Naive B cell (primary cell): ENCODE measurements around the gene GOLGA1. TPM values are rescaled to one million over a fixed set of nuclear protein-coding genes. Genes with fewer than 3 reads are reported as not detected.
A peak's percentile ranks its signal among the peaks of the same experiment; 100 is the strongest.
"Not testable (repeated sequence)": the region's sequence is repeated elsewhere in the genome, so short reads cannot be mapped to it uniquely, and the experiment has no call there.

Source experiments
- ATAC-seq, 2 donors: fragments of 150-1000 bp; cut with Tn5 transposase; 2 replicates each; pipeline ENCODE4 v1.10.0; 2021; ENCODE audit warnings: low read depth in 2 of 2, mild to moderate bottlenecking in 2 of 2, moderate library complexity in 2 of 2
- DNase-seq: peaks from one replicate; pipeline ENCODE4 v3.0.0; 2022
- H3K27ac Mint-ChIP-seq, 6 donors: one replicate each; pipeline ENCODE4 v1.8.0; 2020 to 2022; ENCODE audit warnings: mild to moderate bottlenecking in 6 of 6, mixed read lengths in 6 of 6, moderate library complexity in 5 of 6, inconsistent platforms in 2 of 6
- H3K27me3 Mint-ChIP-seq, 3 donors: one replicate each; pipeline ENCODE4 v1.8.0; 2021 to 2022; ENCODE audit warnings: mixed read lengths in 3 of 3, mild to moderate bottlenecking in 1 of 3
- H3K36me3 Mint-ChIP-seq, 2 donors: one replicate each; pipeline ENCODE4 v1.8.0; 2020 to 2022; ENCODE audit warnings: mixed read lengths in 2 of 2, inconsistent platforms in 1 of 2, mild to moderate bottlenecking in 1 of 2
- H3K4me1 Mint-ChIP-seq, 3 donors: one replicate each; pipeline ENCODE4 v1.8.0; 2020 to 2022; ENCODE audit warnings: mixed read lengths in 3 of 3, inconsistent platforms in 1 of 3, mild to moderate bottlenecking in 1 of 3, moderate library complexity in 1 of 3
- H3K4me3 Mint-ChIP-seq, 8 donors: one replicate each; pipeline ENCODE4 v1.8.0; 2020 to 2022; ENCODE audit warnings: mild to moderate bottlenecking in 8 of 8, mixed read lengths in 8 of 8, moderate library complexity in 8 of 8, inconsistent platforms in 2 of 8
- H3K9me3 Mint-ChIP-seq, 7 donors: one replicate each; pipeline ENCODE4 v1.8.0; 2020 to 2022; ENCODE audit warnings: mixed read lengths in 7 of 7, mild to moderate bottlenecking in 5 of 7, inconsistent platforms in 2 of 7, moderate library complexity in 1 of 7
- polyA plus RNA-seq, 6 donors: library from polyadenylated mRNA; unstranded; fragments of 300-500 nt; fragmentation: Illumina TruSeq; gene quantifications; one replicate each; pipeline ENCODE4 v1.2.3, GENCODE V29; 2021; ENCODE audit warnings: low read depth in 6 of 6

The GOLGA1 gene
- polyA plus RNA-seq, 6 donors from 2014 or later: 4.0 to 9.5 (median 6.1) TPM

DNA sequence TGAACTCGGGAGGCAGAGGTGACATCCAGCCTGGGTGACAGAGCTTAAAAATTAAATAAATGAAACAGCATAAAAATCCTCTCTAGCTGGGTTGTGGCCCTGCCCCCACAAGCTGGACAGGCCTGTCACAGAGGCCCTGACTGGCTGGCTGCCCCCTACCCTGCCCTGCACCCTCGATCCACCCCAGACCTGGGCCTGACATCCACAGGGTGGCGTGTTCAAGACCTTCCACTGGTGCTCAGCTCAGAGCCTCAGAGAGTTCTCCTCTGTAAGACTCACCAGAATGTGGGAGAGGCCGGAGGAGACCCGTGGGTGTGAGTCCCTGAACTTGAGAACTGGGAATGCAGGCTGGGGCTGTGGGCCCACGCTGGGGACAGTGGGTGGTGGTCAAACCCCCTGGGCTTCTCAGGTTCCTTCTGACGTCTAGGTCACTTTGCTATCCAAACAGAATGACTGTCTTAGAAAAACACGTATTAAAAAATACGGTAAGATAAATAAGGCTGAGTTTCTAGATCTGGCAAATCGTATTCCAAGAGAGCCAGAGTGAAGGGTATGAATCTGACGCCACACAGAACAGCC is 97.3 kb downstream of the GOLGA1 start:
- Mint-ChIP-seq H3K4me3 (no peak overlapping the region), H3K36me3 (no peaks in the 10 kb centered on the region), H3K27ac (no peak overlapping the region), H3K27me3 (peaks cover 0 to 10% (median 0%) of the 10 kb centered on the region in 3 donors), H3K4me1 (peaks cover 0 to 4% (median 3%) of the 10 kb centered on the region in 3 donors), H3K9me3 (no peaks in the 10 kb centered on the region)
- DNase-seq (no peak), ATAC-seq (no peak)

DNA sequence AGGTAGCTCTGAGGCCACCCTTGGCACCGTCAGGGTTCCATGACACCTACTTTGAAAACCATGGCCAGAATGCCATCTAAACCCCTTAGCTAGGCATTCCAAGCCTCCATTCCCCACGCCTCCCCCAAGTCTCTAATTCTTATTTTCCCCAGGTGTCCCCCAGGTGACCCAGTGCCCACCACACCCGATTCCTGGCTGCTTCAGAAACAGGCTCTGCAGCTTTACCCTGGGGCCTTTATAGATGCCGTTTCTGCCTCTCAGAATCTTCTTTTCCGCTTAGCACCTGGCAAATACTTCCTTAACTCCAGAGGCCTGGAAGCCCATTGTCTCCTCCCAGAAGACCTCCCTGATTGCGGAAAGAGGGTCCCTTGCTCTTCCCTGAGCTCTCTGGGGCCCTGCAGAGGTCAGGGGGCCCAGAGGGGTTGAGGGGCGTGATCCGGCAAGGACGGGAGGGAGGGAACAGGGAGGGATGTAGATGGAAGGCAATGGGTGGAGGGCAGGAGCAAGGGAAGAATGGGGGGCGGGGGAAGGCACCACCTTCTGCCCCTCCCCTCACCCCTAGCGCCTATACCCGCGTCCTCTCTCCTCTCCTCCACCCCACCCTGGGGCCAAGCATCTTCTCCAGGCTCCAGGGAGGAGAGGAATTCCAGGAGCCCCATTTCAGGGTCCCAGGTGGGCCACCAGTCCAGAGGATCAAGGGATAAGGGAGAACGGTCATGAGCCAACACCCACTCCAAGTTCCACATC is 99.6 kb downstream of the GOLGA1 start:
- no peaks in the 10 kb centered on the region for H3K9me3 Mint-ChIP-seq
- peaks cover 8 to 13% (median 12%) of the 10 kb centered on the region in 3 donors for H3K27me3 Mint-ChIP-seq
- H3K4me3 Mint-ChIP-seq: peak overlapping the region in 1 of 8 donors; percentile 5
- H3K4me1 Mint-ChIP-seq: peaks cover 0 to 4% (median 3%) of the 10 kb centered on the region in 3 donors
- DNase-seq (no peak), ATAC-seq (no peak)
- no peaks in the 10 kb centered on the region for H3K36me3 Mint-ChIP-seq
- peak overlapping the region in 1 of 6 donors; percentile 32 for H3K27ac Mint-ChIP-seq

DNA sequence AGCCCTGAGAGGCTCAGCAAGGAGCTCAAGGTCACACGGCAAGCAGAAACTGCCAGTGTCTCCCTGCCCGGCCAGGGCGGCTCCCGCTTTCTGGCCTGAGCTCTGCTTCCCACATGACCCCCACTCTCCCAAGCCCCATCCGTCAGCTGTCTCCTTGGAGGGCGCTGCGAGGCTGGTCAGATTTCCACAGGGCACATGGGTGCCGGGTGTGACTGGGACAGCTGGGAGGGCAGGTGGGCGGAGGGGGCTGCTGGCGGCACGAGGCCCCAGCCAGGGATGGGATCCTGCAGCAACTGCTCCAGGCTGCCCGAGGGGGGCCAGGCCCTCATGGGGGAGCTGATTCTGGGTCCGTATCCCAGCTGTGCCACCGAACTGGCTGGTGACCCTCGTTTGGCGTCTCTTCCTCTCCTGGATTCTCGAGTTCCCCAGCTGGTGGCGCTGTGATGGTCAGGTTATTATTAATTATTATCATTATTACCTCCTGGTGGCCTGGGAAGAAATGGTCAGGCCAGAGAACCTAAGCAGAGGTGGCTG is 100.5 kb downstream of the GOLGA1 start:
- DNase-seq (no peak), ATAC-seq (no peak)
- Mint-ChIP-seq H3K27me3 (peaks cover 12 to 18% (median 14%) of the 10 kb centered on the region in 3 donors), H3K36me3 (no peaks in the 10 kb centered on the region), H3K27ac (peak overlapping the region in 1 of 6 donors; percentile 75), H3K4me1 (peaks cover 0 to 4% (median 3%) of the 10 kb centered on the region in 3 donors), H3K4me3 (no peak overlapping the region), H3K9me3 (no peaks in the 10 kb centered on the region)

DNA sequence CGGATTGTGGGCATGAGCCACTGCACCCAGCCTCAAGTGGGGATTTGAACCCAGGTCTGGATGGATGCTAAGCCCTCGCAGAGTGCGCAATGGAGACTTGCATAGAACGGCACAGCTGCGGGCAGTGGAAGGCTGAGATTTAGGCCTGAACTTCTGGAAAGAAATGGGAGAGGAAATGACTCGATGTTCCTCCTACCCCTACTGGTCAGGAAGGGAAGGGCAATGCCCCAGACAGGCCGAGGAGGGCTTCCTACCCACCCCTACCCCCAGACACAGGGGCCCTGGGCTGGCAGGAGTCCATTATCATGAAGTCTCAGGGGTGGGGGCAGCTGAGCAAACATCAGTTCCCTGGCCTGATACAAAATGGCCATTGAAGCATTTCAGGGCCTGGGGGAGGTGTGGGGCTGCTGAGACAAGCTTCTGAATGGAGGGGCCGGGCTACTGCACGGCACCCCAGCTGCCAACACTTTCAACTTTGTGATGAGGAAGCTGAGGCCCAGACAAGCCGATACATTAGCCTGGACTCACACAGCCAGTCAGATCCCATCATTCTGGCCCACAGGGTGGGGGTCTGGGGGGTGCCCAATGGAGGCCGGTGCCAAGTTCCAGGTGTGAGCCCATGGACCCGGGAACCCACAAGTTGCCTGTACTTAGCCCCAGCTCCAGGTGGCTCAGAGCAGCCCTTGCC is 101.1 kb downstream of the GOLGA1 start:
- Mint-ChIP-seq H3K36me3 (no peaks in the 10 kb centered on the region), H3K4me1 (peaks cover 0 to 4% (median 3%) of the 10 kb centered on the region in 3 donors), H3K9me3 (no peaks in the 10 kb centered on the region), H3K27ac (peak overlapping the region in 1 of 6 donors; percentile 51), H3K27me3 (peaks cover 12 to 19% (median 15%) of the 10 kb centered on the region in 3 donors), H3K4me3 (peak overlapping the region in 1 of 8 donors; percentile 53)
- no peak for DNase-seq
- ATAC-seq: no peak

DNA sequence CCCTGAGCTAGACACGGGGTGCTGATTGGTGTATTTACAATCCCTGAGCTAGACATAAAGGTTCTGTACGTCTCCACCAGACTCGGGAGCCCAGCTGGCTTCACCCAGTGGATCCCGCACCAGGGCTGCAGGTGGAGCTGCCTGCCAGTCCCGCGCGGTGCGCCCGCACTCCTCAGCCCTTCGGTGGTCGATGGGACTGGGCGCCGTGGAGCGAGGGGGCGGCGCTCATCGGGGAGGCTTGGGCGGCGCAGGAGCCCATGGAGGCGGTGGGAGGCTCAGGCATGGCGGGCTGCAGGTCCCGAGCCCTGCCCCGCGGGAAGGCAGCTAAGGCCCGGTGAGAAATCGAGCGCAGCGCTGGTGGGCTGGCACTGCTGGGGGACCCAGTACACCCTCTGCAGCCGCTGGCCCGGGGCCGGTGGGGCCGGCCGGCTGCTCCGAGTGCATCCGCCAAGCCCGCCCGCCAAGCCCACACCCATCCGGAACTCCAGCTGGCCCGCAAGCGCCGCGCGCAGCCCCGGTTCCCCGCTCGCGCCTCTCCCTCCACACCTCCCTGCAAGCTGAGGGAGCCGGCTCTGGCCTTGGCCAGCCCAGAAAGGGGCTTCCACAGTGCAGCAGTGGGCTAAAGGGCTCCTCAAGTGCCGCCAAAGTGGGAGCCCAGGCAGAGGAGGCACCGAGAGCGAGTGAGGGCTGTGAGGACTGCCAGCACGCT is 102.2 kb downstream of the GOLGA1 start:
- peaks cover 15 to 19% (median 18%) of the 10 kb centered on the region in 3 donors for H3K27me3 Mint-ChIP-seq
- H3K4me1 Mint-ChIP-seq, ATAC-seq, H3K27ac Mint-ChIP-seq, H3K9me3 Mint-ChIP-seq, DNase-seq, H3K36me3 Mint-ChIP-seq: not testable (repeated sequence)
- peak overlapping the region in 1 of 8 donors; percentile 43 for H3K4me3 Mint-ChIP-seq

DNA sequence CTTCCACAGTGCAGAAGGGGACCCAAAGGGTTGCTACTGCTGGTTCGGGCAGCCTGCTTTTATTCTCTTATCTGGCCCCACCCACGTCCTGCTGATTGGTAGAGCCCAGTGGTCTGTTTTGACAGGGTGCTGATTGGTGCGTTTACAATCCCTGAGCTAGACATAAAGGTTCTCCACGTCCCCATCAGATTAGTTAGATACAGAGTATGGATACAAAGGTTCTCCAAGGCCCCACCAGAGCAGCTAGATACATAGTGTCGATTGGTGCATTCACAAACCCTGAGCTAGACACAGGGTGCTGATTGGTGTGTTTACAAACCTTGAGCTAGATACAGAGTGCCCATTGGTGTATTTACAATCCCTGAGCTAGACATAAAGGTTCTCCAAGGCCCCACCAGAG is 102.8 kb downstream of the GOLGA1 start:
- peak overlapping the region in 1 of 8 donors; percentile 43 for H3K4me3 Mint-ChIP-seq
- H3K27me3 Mint-ChIP-seq: peaks cover 15 to 19% (median 18%) of the 10 kb centered on the region in 3 donors
- not testable (repeated sequence) for H3K4me1 Mint-ChIP-seq, H3K9me3 Mint-ChIP-seq, H3K36me3 Mint-ChIP-seq, DNase-seq, H3K27ac Mint-ChIP-seq, ATAC-seq

DNA sequence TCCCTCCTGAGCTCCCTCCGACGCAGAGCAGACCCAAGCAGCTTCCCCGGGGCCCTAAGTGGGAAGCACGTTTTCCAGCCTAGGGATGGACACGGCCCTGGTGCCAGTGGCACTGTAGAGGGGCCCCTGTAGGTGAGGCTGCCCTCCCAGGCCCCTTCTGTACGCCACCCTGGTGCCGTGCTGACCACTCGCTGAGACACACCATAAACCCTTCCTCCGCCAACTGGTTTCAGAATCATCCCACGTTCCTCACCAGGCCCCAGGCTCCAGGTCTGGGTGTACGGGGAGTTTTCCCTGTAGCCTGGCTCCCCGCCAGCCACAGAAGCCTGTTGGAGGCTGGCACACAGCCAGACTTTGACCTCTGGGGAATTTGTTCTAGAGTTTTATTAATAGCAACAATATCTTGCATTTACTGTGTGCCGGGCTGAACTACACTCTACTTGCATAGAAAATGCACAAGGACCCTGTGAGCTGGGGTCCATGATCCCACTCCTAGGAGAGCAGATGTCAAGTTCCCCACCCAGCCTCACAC is 105.8 kb downstream of the GOLGA1 start:
- Mint-ChIP-seq H3K27me3 (peaks cover 18 to 20% (median 19%) of the 10 kb centered on the region in 3 donors), H3K9me3 (no peaks in the 10 kb centered on the region), H3K36me3 (no peaks in the 10 kb centered on the region), H3K4me1 (peaks cover 0 to 3% (median 0%) of the 10 kb centered on the region in 3 donors), H3K4me3 (no peak overlapping the region), H3K27ac (peak overlapping the region in 1 of 6 donors; percentile 21)
- ATAC-seq (no peak), DNase-seq (no peak)

DNA sequence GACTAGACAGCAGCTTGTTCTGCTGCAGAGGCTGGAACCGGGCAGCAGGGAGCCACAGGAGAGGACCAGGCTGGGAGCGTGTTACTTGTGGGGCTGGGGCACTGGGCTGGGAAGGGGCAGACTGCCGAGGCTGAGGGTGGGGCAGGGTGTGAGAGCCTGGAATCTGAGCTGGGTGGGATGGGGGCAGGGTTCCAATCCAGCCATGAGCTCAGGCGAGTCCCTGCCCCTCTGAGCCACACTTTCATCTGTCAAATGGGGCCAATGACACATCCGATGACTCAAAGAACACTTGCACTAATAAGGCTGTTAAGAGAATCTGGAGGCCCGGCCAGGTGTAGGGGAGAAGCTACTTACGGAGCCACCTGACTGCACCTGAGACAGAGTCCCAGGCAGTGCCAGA is 106.3 kb downstream of the GOLGA1 start:
- peak overlapping the region in 1 of 8 donors; percentile 72 for H3K4me3 Mint-ChIP-seq
- H3K4me1 Mint-ChIP-seq: peaks cover 0 to 3% (median 0%) of the 10 kb centered on the region in 3 donors
- H3K27me3 Mint-ChIP-seq: peaks cover 18 to 20% (median 19%) of the 10 kb centered on the region in 3 donors
- no peaks in the 10 kb centered on the region for H3K9me3 Mint-ChIP-seq
- H3K27ac Mint-ChIP-seq: peak overlapping the region in 1 of 6 donors; percentile 37
- ATAC-seq (no peak), DNase-seq (no peak)
- no peaks in the 10 kb centered on the region for H3K36me3 Mint-ChIP-seq

DNA sequence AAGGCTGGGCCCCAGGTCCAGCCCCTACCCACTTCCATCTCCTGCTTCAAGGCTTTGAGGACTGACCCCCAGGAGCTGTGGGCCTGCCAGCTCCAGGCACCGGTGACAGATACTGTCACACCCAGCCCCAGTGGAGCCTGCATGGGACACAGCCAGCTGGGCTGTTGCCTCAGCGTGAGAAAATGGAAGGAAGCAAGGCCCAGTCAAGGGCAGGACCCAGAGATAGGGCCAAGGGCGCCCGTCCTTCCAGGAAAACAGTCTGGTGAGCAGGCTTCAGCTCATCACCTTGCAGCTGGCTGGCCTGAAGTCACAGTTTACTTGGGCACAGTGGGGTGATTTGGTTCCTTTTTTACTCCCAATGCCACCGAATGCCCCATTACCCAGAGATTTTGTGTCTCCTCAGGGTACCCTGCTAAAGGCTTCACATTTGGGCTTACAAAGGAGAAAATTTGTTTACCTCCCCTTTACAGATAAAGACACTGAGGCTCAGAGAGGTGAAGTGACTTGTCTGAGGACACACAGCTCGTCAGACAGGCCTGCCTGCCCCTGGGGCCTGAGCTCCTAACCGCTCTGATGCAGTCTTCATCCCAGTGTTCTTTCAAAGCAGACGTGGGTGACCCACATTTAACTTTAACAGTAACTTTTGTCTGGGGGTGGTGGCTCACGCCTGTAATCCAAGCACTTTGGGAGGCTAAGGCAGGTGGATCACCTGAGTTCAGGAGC is 109.1 kb downstream of the GOLGA1 start:
- Mint-ChIP-seq H3K27me3 (peaks cover 6 to 12% (median 6%) of the 10 kb centered on the region in 3 donors), H3K36me3 (no peaks in the 10 kb centered on the region), H3K4me1 (peaks cover 4 to 8% (median 5%) of the 10 kb centered on the region in 3 donors), H3K9me3 (no peaks in the 10 kb centered on the region), H3K4me3 (no peak overlapping the region), H3K27ac (no peak overlapping the region)
- DNase-seq: no peak
- ATAC-seq: no peak

DNA sequence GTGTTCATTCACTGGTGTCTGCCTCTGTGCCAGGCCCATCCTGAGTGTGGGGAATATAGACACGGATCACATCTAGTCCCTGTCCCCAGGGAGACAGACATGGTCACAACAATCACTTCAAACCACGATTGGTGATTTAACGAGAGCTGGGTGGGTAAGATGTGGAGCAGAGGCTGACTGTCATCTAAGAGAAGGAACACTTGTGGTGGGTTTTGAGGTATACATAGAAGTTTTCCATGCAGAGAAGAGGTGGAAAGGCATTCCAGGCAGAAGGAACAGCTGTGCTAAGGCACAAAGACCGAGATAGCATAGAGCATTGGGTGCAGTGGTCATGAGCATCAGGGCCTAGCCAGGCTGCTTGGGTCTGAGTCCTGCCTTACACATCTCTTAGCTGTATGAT is 110.3 kb downstream of the GOLGA1 start:
- peak overlapping the region in 3 of 6 donors; percentile 47 to 72 (median 53) for H3K27ac Mint-ChIP-seq
- no peaks in the 10 kb centered on the region for H3K36me3 Mint-ChIP-seq
- ATAC-seq (no peak), DNase-seq (no peak)
- H3K27me3 Mint-ChIP-seq: peaks cover 3 to 9% (median 6%) of the 10 kb centered on the region in 3 donors
- peaks cover 4 to 8% (median 5%) of the 10 kb centered on the region in 3 donors for H3K4me1 Mint-ChIP-seq
- no peaks in the 10 kb centered on the region for H3K9me3 Mint-ChIP-seq
- H3K4me3 Mint-ChIP-seq: no peak overlapping the region

DNA sequence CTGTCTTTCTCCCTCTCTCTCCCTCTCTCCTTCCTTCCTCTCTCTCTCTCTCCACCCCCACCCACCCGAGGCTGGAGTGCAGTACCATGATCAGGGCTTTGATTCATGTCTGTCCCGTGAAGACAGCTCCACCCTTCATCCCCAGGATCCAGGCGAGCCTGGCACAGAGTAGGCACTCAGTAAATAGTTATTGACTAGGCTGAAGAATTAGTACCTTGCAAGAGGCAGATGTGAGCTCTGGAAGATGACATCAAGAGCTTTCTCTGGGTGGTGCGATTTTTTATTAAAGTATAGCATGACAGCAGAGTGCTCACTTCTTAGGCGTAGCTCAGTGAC is 111.6 kb downstream of the GOLGA1 start:
- Mint-ChIP-seq H3K27ac (no peak overlapping the region), H3K4me1 (peaks cover 4 to 8% (median 5%) of the 10 kb centered on the region in 3 donors), H3K36me3 (no peaks in the 10 kb centered on the region), H3K4me3 (no peak overlapping the region), H3K27me3 (peaks cover 0 to 5% (median 3%) of the 10 kb centered on the region in 3 donors), H3K9me3 (no peaks in the 10 kb centered on the region)
- DNase-seq (no peak), ATAC-seq (no peak)
